ENCODE results near the gene NSD1. TPM values are rescaled to one million over a fixed set of nuclear protein-coding genes. Genes with fewer than 3 reads are reported as not detected.
A peak's percentile ranks its signal among the peaks of the same experiment; 100 is the strongest.
"Not testable (repeated sequence)": the region's sequence is repeated elsewhere in the genome, so short reads cannot be mapped to it uniquely, and the experiment has no call there.

NSD1 gene
- total RNA-seq, 2 experiments from 2014 or later: 83.2 to 92.9 TPM

DNA sequence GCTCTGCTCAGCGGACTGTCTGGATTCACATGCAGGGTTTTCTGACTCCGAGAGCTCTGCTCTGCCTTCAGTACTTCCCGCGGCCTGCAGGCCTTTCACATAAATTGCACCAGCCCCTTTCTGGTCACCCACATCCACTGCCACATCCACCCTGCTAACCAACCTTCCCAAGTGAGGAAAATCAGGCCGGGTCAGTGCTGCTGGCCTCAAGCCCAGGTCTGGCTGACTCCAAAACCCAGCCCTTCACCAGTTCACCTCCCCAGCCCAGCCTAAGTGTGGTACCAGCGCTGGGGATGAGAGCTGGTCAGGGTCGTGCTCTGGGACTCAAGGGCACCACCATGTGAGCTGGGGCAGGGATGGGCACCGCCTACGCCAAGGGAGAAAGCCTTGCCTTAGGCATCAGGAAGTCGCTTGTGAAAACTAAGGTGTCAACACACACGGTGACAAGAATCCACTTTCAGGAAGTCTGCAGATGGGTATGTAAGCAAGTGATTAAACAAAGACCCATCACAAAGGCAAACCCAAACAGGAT lies 205.6 kb downstream of the NSD1 start:
- no peak overlapping the region for H3K4me3 Mint-ChIP-seq
- H3K27ac Mint-ChIP-seq: peak overlapping the region; percentile 9
- peaks cover 28% of the 10 kb centered on the region for H3K4me1 Mint-ChIP-seq
- no peak for DNase-seq
- H3K27me3 Mint-ChIP-seq: no peaks in the 10 kb centered on the region
- H3K36me3 Mint-ChIP-seq (ENCODE audit: low read depth): peaks cover 63% of the 10 kb centered on the region
- H3K9me3 Mint-ChIP-seq: peaks cover 6% of the 10 kb centered on the region
- CTCF ChIA-PET: interaction anchor here (1.0 kb wide), 2 partner anchors 11 to 27 kb away, joined by 3 read pairs; no protein-coding TSS in a partner anchor
- POLR2A ChIA-PET: no interaction called here

DNA sequence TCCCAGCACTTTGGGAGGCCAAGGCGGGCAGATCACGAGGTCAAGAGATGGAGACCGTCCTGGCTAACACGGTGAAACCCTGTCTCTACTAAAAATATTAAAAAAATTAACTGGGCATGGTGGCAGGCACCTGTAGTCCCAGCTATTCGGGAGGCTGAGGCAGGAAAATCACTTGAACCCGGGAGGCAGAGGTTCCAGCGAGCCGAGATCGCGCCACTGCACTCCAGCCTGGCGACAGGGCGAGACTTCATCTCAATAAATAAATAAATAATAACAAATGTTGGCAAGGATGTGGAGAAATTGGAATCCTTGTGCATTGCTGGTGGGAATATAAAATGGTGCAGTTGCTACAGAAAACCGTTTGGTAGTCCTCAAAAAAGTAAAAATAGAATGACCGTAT lies 209.4 kb downstream of the NSD1 start:
- POLR2A ChIA-PET, H3K4me3 Mint-ChIP-seq, H3K27ac Mint-ChIP-seq, H3K9me3 Mint-ChIP-seq, DNase-seq, H3K27me3 Mint-ChIP-seq: not testable (repeated sequence)
- Mint-ChIP-seq H3K36me3 (ENCODE audit: low read depth) (peaks cover 54% of the 10 kb centered on the region), H3K4me1 (peaks cover 44% of the 10 kb centered on the region)
- CTCF ChIA-PET: interaction anchor here (0.6 kb wide), 1 partner anchor 29 kb away, joined by 4 read pairs; no protein-coding TSS in a partner anchor

DNA sequence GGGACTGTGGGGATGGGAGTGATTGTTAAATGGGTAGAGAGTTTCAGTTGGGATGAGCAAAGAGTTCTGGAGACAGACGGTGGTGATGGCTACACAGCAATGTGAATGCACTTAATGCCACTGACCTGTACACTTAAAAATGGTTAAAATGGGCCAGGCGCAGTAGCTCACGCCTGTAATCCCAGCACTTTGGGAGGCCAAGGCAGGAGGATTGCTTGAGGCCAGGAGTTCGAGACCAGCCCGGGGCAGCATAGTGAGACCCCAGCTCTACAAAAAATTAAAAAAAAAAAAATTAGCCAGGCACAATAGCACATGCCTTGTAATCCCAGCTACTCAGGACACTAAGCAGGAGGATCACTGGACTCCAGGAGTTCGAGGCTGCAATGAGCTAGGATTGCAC lies 210.2 kb downstream of the NSD1 start:
- H3K36me3 Mint-ChIP-seq (ENCODE audit: low read depth): peaks cover 51% of the 10 kb centered on the region
- no peaks in the 10 kb centered on the region for H3K27me3 Mint-ChIP-seq
- ChIA-PET POLR2A (no interaction called here), CTCF (interaction anchor here (0.7 kb wide), 1 partner anchor 8 kb away, joined by 3 read pairs; no protein-coding TSS in a partner anchor)
- H3K4me1 Mint-ChIP-seq: peaks cover 44% of the 10 kb centered on the region
- DNase-seq: no peak
- H3K4me3 Mint-ChIP-seq: no peak overlapping the region
- no peak overlapping the region for H3K27ac Mint-ChIP-seq
- H3K9me3 Mint-ChIP-seq: peaks cover 6% of the 10 kb centered on the region

DNA sequence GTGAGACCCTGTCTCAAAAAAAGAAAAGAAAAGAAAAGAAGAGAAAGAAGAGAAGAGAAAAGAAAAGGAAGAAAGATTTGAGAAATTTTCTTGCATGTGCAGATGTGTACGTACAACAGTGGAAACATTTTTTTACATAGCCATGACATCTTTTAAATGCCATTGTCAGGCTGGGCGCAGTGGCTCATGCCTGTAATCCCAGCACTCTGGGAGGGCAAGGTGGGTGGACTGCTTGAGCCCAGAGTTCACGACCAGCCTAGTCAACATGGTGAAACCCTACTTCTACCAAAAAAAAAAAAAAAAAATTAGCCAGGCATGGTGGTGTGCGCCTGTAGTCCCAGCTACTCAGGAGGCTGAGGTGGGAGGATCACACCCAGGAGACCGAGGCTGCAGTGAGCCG lies 211.3 kb downstream of the NSD1 start:
- H3K27me3 Mint-ChIP-seq: no peaks in the 10 kb centered on the region
- H3K4me1 Mint-ChIP-seq: peaks cover 47% of the 10 kb centered on the region
- H3K27ac Mint-ChIP-seq: no peak overlapping the region
- ChIA-PET CTCF (interaction anchor here (0.6 to 1.3 kb wide), 5 partner anchors 9 to 897 kb away, joined by 3 read pairs; no protein-coding TSS in a partner anchor), POLR2A (no interaction called here)
- H3K9me3 Mint-ChIP-seq: peaks cover 2% of the 10 kb centered on the region
- no peak for DNase-seq
- H3K36me3 Mint-ChIP-seq (ENCODE audit: low read depth): peaks cover 49% of the 10 kb centered on the region
- no peak overlapping the region for H3K4me3 Mint-ChIP-seq

GRCh38 chr5:177346820-177347219 lies 213.2 kb downstream of the NSD1 start:
- Mint-ChIP-seq H3K36me3 (ENCODE audit: low read depth) (peaks cover 41% of the 10 kb centered on the region), H3K27ac (no peak overlapping the region), H3K4me1 (peaks cover 51% of the 10 kb centered on the region), H3K4me3 (no peak overlapping the region), H3K9me3 (no peaks in the 10 kb centered on the region), H3K27me3 (no peaks in the 10 kb centered on the region)
- no peak for DNase-seq
- ChIA-PET POLR2A (no interaction called here), CTCF (interaction anchor here (0.5 to 2.1 kb wide), 8 partner anchors 11 to 110 kb away, joined by 3 to 11 read pairs (median 4); partner anchors contain the start of gene GRK6)

- Mint-ChIP-seq H3K27ac (no peak overlapping the region), H3K27me3 (no peaks in the 10 kb centered on the region), H3K36me3 (ENCODE audit: low read depth) (peaks cover 35% of the 10 kb centered on the region), H3K4me3 (no peak overlapping the region), H3K9me3 (no peaks in the 10 kb centered on the region), H3K4me1 (peaks cover 57% of the 10 kb centered on the region)
- CTCF ChIA-PET: interaction anchor here (2.1 kb wide), 1 partner anchor 38 kb away, joined by 11 read pairs; no protein-coding TSS in a partner anchor
- no peak for DNase-seq
- POLR2A ChIA-PET: no interaction called here
Observed at GRCh38 chr5:177347699-177348098, 214.1 kb downstream of the NSD1 start.

- Mint-ChIP-seq H3K36me3 (ENCODE audit: low read depth) (peaks cover 29% of the 10 kb centered on the region), H3K4me1 (peaks cover 59% of the 10 kb centered on the region), H3K4me3 (peak overlapping the region; percentile 93), H3K9me3 (peaks cover 2% of the 10 kb centered on the region), H3K27me3 (no peaks in the 10 kb centered on the region), H3K27ac (no peak overlapping the region)
- CTCF ChIA-PET: interaction anchor here (0.7 to 17.1 kb wide), 4 partner anchors 22 to 108 kb away, joined by 3 to 145 read pairs (median 4); no protein-coding TSS in a partner anchor
- POLR2A ChIA-PET: no interaction called here
- no peak for DNase-seq
Observed at GRCh38 chr5:177349362-177349647, 215.7 kb downstream of the NSD1 start.

- ChIA-PET POLR2A (no interaction called here), CTCF (interaction anchor here (1.1 to 17.1 kb wide), 5 partner anchors 11 to 106 kb away, joined by 3 to 145 read pairs (median 4); no protein-coding TSS in a partner anchor)
- H3K27ac Mint-ChIP-seq: no peak overlapping the region
- H3K4me1 Mint-ChIP-seq: peaks cover 64% of the 10 kb centered on the region
- H3K27me3 Mint-ChIP-seq: no peaks in the 10 kb centered on the region
- DNase-seq: no peak
- H3K9me3 Mint-ChIP-seq: peaks cover 7% of the 10 kb centered on the region
- H3K36me3 Mint-ChIP-seq (ENCODE audit: low read depth): peaks cover 34% of the 10 kb centered on the region
- peak overlapping the region; percentile 93 for H3K4me3 Mint-ChIP-seq
Observed at GRCh38 chr5:177349762-177350161, 216.2 kb downstream of the NSD1 start.

Other genes with a start within 250 kb of the NSD1 start
- gene HK3, start 234.4 kb upstream of the NSD1 start, total RNA-seq: under 1 TPM; 0.21 to 0.22 TPM
- gene UIMC1, start 127.0 kb upstream of the NSD1 start, total RNA-seq: 10 to 100 TPM; 49.3 to 53.0 TPM
- gene ZNF346, start 111.1 kb upstream of the NSD1 start, total RNA-seq: 10 to 100 TPM; 27.6 to 28.0 TPM
- 1 to 10 TPM in 1 of 2 experiments, under 1 TPM in 1; 0.64 to 1.8 TPM for gene FGFR4, start 46.9 kb upstream of the NSD1 start, total RNA-seq
- 10 to 100 TPM; 28.3 to 34.4 TPM for gene RAB24, start 169.9 kb downstream of the NSD1 start, total RNA-seq
- 100 to 1,000 TPM; 142 to 152 TPM for gene PRELID1, start 170.0 kb downstream of the NSD1 start, total RNA-seq
- 100 to 1,000 TPM; 107 to 109 TPM for gene MXD3, start 178.1 kb downstream of the NSD1 start, total RNA-seq
- 100 to 1,000 TPM; 123 to 132 TPM for gene LMAN2, start 217.9 kb downstream of the NSD1 start, total RNA-seq
- 100 to 1,000 TPM; 124 to 132 TPM for gene RGS14, start 224.2 kb downstream of the NSD1 start, total RNA-seq

Data from activated CD4-positive, alpha-beta T cell treated with anti-CD3 and anti-CD28 coated beads, Interleukin-2, amount 10 ng/mL, durations not matched to agents 7 days and 5 days (primary cell).